Stimulated activated CD8-positive, alpha-beta memory T cell treated with anti-CD3 and anti-CD28 coated beads, Interleukin-12 subunit alpha, Interleukin-12 subunit beta, amount 100 ng/mL, for 4 hours (primary cell): Measurements from ENCODE around the gene PFDN2.

Source experiments
- DNase-seq: peaks from one replicate; pipeline ENCODE4 v3.0.0-alpha.2; 2020; ENCODE audit warnings: low read depth

The PFDN2 gene

DNA sequence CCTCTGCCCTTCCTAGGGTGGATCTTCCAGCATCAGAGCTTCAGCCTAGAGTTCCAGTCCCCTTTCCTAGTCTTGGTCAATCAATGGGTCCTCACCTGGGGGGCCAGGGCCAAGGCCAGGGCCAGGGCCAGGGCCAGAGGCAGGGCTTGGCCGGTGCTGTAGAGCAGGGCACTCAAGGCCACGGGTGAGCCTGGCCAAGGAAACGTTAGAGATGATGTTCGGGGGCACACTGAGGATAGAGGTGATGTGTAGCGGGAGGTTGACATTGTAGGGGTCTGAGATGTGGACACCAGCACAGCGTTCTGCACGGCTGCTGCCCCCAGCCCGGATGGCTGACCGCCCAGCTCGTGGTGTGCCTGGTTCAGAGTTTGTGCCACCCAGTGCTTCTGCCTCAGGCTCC lies 66.6 kb downstream of the PFDN2 start:
- DNase-seq: no peak
